Measurements from ENCODE around the gene SLC9A8. TPM values are rescaled to one million over a fixed set of nuclear protein-coding genes. Genes with fewer than 3 reads are reported as not detected.

SLC9A8 gene
- total and polyA plus RNA-seq, 2 of the 4 experiments (the other 2 are of a cell fraction): 4.1 to 5.0 TPM

DNA sequence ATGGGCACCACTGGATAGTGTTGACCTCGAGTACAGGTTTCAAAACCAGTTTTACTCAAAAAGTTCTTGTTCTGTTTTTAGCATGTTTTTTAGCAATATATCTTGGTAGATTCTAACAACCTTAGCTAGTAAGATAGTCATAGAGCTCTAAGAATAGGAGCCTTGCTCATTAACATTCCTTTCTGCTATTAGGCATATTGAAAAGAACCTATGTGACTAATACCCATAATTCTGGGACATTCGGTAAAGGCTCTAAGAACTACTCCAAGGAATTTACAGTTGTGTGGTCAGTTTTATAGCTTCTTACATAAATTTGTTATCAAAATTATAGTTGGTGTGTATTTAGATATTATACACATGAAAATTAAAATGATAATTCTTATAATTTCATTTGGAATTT lies 11.6 kb downstream of the SLC9A8 start:
- Histone ChIP-seq H3K79me1 (ENCODE audit: low read depth in 1 of 2, low read length in 2 of 2) (peaks cover 5 to 22% of the 10 kb centered on the region in 2 experiments; a peak in 3 of 4 replicates), H3K4me1 (ENCODE audit: control insufficient read depth, insufficient read depth, low read length) (peaks cover 11% of the 10 kb centered on the region), H2AFZ (replicated peaks; ENCODE audit: low read length, poor library complexity) (no peak overlapping the region), H3K9ac (ENCODE audit: low read depth, low read length) (no peak overlapping the region), H3K27ac (ENCODE audit: insufficient read depth, low read length) (no peak overlapping the region), H2BK20ac (ENCODE audit: low read depth, low read length) (no peak overlapping the region), H2BK120ac (ENCODE audit: low read depth, low read length) (no peak overlapping the region), H3K56ac (ENCODE audit: extremely low read depth, insufficient read depth, low read length) (no peak overlapping the region), H3K36me3 (ENCODE audit: control insufficient read depth, insufficient read depth, low read length) (peaks cover 17% of the 10 kb centered on the region), H2AK5ac (ENCODE audit: low read depth, low read length) (no peak overlapping the region), H3K27me3 (ENCODE audit: control insufficient read depth, insufficient read depth, low read length) (no peaks in the 10 kb centered on the region), H2AK9ac (replicated peaks; ENCODE audit: low read depth, low read length, poor library complexity) (no peak overlapping the region), H3K18ac (ENCODE audit: low read depth, low read length) (no peak overlapping the region), H2BK5ac (ENCODE audit: low read depth, low read length, poor library complexity, severe bottlenecking) (no peak overlapping the region), H3K14ac (replicated peaks; ENCODE audit: low read depth, low read length) (no peak overlapping the region), H4K5ac (ENCODE audit: low read depth, low read length) (no peak overlapping the region), H4K91ac (ENCODE audit: insufficient read depth, low read depth, low read length) (no peak overlapping the region), H3K23ac (ENCODE audit: low read depth, low read length) (no peak overlapping the region), H3K4ac (ENCODE audit: low read depth, low read length) (no peak overlapping the region), H4K20me1 (ENCODE audit: insufficient read depth, low read length) (peaks cover 5% of the 10 kb centered on the region; the same call in 1 of the 2 replicates), H2BK15ac (ENCODE audit: low read depth, low read length) (no peak overlapping the region), H3K9me3 (ENCODE audit: control insufficient read depth, insufficient read depth, low read length) (no peaks in the 10 kb centered on the region), H3K4me3 (ENCODE audit: insufficient read depth, low read depth, low read length) (no peak overlapping the region), H4K8ac (ENCODE audit: low read depth in 2 of 2, low read length in 2 of 2) (no peak overlapping the region), H3K4me2 (ENCODE audit: low read depth, low read length) (no peak overlapping the region), H3K9me1 (ENCODE audit: insufficient read depth, low read length) (0 out of 2 replicates have a peak, but pooled peaks cover 5% of the 10 kb centered on the region)
- intact Hi-C loops (cut with micrococcal nuclease): no loop called here
- BruUV-seq (replicated peaks): no TSS peak
- DNase-seq (peak; percentile 23), ATAC-seq (ENCODE audit: low read depth) (no peak)
- CTCF ChIA-PET: no interaction called here
- POLR2A ChIA-PET (ENCODE audit: unreplicated experiment): interaction anchor here (1.5 kb wide), 1 partner anchor 11 kb away, joined by 5 read pairs; the partner anchor contains the start of gene SLC9A8
- no peak for TF ChIP-seq FOS (IDR thresholded peaks at IDR 0.05; ENCODE audit: low read depth, low read length)
- TF ChIP-seq RFX5 (IDR thresholded peaks at IDR 0.05; ENCODE audit: low read depth, low read length): no peak
- TF ChIP-seq CEBPB (IDR thresholded peaks at IDR 0.05; ENCODE audit: low read depth, low read length): no peak
- TF ChIP-seq, protein P1, sequence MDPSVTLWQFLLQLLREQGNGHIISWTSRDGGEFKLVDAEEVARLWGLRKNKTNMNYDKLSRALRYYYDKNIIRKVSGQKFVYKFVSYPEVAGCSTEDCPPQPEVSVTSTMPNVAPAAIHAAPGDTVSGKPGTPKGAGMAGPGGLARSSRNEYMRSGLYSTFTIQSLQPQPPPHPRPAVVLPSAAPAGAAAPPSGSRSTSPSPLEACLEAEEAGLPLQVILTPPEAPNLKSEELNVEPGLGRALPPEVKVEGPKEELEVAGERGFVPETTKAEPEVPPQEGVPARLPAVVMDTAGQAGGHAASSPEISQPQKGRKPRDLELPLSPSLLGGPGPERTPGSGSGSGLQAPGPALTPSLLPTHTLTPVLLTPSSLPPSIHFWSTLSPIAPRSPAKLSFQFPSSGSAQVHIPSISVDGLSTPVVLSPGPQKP (IDR thresholded peaks at IDR 0.05; ENCODE audit: borderline replicate concordance, low read depth, low read length): no peak
- no peak for TF ChIP-seq BHLHE40 (IDR thresholded peaks at IDR 0.05; ENCODE audit: low read depth, low read length)
- in situ Hi-C loops (cut with MboI; ENCODE audit: low sequenced_read_pairs): no loop called here
- no CpG with 5 or more reads among the region's 2 CpGs for WGBS, 2 experiments (ENCODE audit: extremely low coverage in 2 of 2, insufficient read length in 1 of 2)
- dilution Hi-C loops (cut with HindIII; ENCODE audit: low sequenced_read_pairs, unreplicated experiment): no loop called here
